ENCODE measurements around the gene RPS29.

The RPS29 gene

GRCh38 chr14:49623387-49623786 is 37.2 kb upstream of the RPS29 start:
- no peaks in the 10 kb centered on the region for H3K9me3 ChIP-seq (ENCODE audit: severe bottlenecking)
- peak overlapping the region; percentile 47 for H3K27ac ChIP-seq (ENCODE audit: poor library complexity, severe bottlenecking)
- H3K4me1 ChIP-seq (ENCODE audit: insufficient read depth, poor library complexity, severe bottlenecking) = peaks cover 21% of the 10 kb centered on the region
- no peak for TF ChIP-seq CTCF (IDR thresholded peaks at IDR 0.05; ENCODE audit: poor library complexity, severe bottlenecking)
- H3K36me3 ChIP-seq (ENCODE audit: low read depth) = peaks cover 65% of the 10 kb centered on the region
- no peaks in the 10 kb centered on the region for H3K27me3 ChIP-seq (ENCODE audit: insufficient read depth, poor library complexity, severe bottlenecking)
- DNase-seq (ENCODE audit: low spot score) (no peak), ATAC-seq (ENCODE audit: low read depth) (no peak)
- H3K4me3 ChIP-seq (ENCODE audit: severe bottlenecking) = no peak overlapping the region

- no peaks in the 10 kb centered on the region for H3K27me3 ChIP-seq (ENCODE audit: insufficient read depth, poor library complexity, severe bottlenecking)
- TF ChIP-seq CTCF (IDR thresholded peaks at IDR 0.05; ENCODE audit: poor library complexity, severe bottlenecking) = no peak
- H3K9me3 ChIP-seq (ENCODE audit: severe bottlenecking) = no peaks in the 10 kb centered on the region
- peak overlapping the region; percentile 76 for H3K4me3 ChIP-seq (ENCODE audit: severe bottlenecking)
- DNase-seq (ENCODE audit: low spot score) = no peak
- H3K27ac ChIP-seq (ENCODE audit: poor library complexity, severe bottlenecking) = no peak overlapping the region
- no peak for ATAC-seq (ENCODE audit: low read depth)
- H3K4me1 ChIP-seq (ENCODE audit: insufficient read depth, poor library complexity, severe bottlenecking) = peaks cover 31% of the 10 kb centered on the region
- H3K36me3 ChIP-seq (ENCODE audit: low read depth) = peaks cover 65% of the 10 kb centered on the region
These were observed 35.9 kb upstream of the RPS29 start for GRCh38 chr14:49622022-49622607.

GRCh38 chr14:49621114-49621881 is 35.1 kb upstream of the RPS29 start:
- peak; percentile 80 for DNase-seq (ENCODE audit: low spot score)
- ATAC-seq (ENCODE audit: low read depth) = peak; percentile 22
- peaks cover 66% of the 10 kb centered on the region for H3K36me3 ChIP-seq (ENCODE audit: low read depth)
- H3K9me3 ChIP-seq (ENCODE audit: severe bottlenecking) = no peaks in the 10 kb centered on the region
- no peaks in the 10 kb centered on the region for H3K27me3 ChIP-seq (ENCODE audit: insufficient read depth, poor library complexity, severe bottlenecking)
- peak overlapping the region; percentile 76 for H3K4me3 ChIP-seq (ENCODE audit: severe bottlenecking)
- peak; percentile 13 for TF ChIP-seq CTCF (IDR thresholded peaks at IDR 0.05; ENCODE audit: poor library complexity, severe bottlenecking)
- H3K4me1 ChIP-seq (ENCODE audit: insufficient read depth, poor library complexity, severe bottlenecking) = peaks cover 34% of the 10 kb centered on the region
- H3K27ac ChIP-seq (ENCODE audit: poor library complexity, severe bottlenecking) = peak overlapping the region; percentile 81

- Histone ChIP-seq H3K27me3 (ENCODE audit: insufficient read depth, poor library complexity, severe bottlenecking) (no peaks in the 10 kb centered on the region), H3K27ac (ENCODE audit: poor library complexity, severe bottlenecking) (peak within 1 kb of the TSS; percentile 81), H3K9me3 (ENCODE audit: severe bottlenecking) (no peaks in the 10 kb centered on the region), H3K4me3 (ENCODE audit: severe bottlenecking) (peak within 1 kb of the TSS; percentile 76), H3K36me3 (ENCODE audit: low read depth) (peaks cover 60% of the 10 kb centered on the region), H3K4me1 (ENCODE audit: insufficient read depth, poor library complexity, severe bottlenecking) (peaks cover 34% of the 10 kb centered on the region)
- ATAC-seq (ENCODE audit: low read depth) = peak; percentile 92
- peak; percentile 39 for TF ChIP-seq CTCF (IDR thresholded peaks at IDR 0.05; ENCODE audit: poor library complexity, severe bottlenecking)
- peak; percentile 99 for DNase-seq (ENCODE audit: low spot score)
These were observed 34.3 kb upstream of the RPS29 start, which contains the start of the genes MGAT2 and RPL36AL for GRCh38 chr14:49620182-49621113. Gene MGAT2, plus strand, starts transcription at chr14:49620799. Its CDS starts 470 bp downstream, at chr14:49621269. Gene RPL36AL, minus strand, starts transcription at chr14:49620626. Its CDS starts 1,522 bp downstream, at chr14:49619104.
